Measurements from ENCODE around the gene GLE1. TPM values are rescaled to one million over a fixed set of nuclear protein-coding genes. Genes with fewer than 3 reads are reported as not detected.

Gene GLE1
- total and polyA plus RNA-seq, 4 donors: 11.3 to 24.7 (median 21.1) TPM

DNA sequence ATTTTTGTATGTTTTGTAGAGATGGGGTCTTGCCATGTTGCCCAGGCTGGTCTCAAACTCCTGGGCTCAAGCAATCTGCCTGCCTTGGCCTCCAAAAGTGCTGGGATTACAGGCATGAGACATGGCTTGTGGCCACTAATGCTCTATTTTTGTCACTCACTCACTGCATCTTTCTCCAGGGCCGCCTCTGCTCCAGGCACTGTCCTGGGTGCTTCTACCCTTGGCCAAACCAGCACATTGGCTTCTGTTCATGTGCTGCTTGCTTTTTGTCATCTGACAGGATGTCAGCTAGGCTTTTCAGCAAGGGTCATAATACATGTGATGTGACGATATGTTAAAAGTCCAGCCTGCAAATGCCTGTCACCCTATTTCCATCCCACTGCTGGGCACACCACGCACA, 45.5 kb upstream of the GLE1 start:
- Histone ChIP-seq H3K27ac (ENCODE audit: low read depth in 1 of 2, low read length in 1 of 2) (no peak overlapping the region), H3K36me3 (ENCODE audit: control insufficient read depth in 4 of 4, insufficient read depth in 4 of 4, low read length in 4 of 4) (peaks cover 6 to 30% (median 12%) of the 10 kb centered on the region in 4 donors), H3K9me3 (ENCODE audit: control insufficient read depth in 4 of 4, insufficient read depth in 3 of 4, low read length in 3 of 4) (no peaks in the 10 kb centered on the region), H3K9ac (ENCODE audit: insufficient read depth in 1 of 2, low read length in 2 of 2) (no peak overlapping the region), H3K27me3 (ENCODE audit: control insufficient read depth in 3 of 3, insufficient read depth in 3 of 3, low read length in 2 of 3) (no peaks in the 10 kb centered on the region), H3K4me1 (ENCODE audit: control insufficient read depth in 5 of 5, insufficient read depth in 5 of 5, low read length in 5 of 5) (peaks cover 0 to 10% (median 4%) of the 10 kb centered on the region in 5 donors), H3K4me3 (no peak overlapping the region)
- no peak for DNase-seq
- ATAC-seq (ENCODE audit: insufficient read depth, low FRiP score): no peak
- WGBS, 2 donors: 94 to 98% methylated on average over 3 of the region's 3 CpGs
- TF ChIP-seq CTCF (IDR thresholded peaks at IDR 0.05; ENCODE audit: control extremely low read depth, extremely low read depth): no peak

DNA sequence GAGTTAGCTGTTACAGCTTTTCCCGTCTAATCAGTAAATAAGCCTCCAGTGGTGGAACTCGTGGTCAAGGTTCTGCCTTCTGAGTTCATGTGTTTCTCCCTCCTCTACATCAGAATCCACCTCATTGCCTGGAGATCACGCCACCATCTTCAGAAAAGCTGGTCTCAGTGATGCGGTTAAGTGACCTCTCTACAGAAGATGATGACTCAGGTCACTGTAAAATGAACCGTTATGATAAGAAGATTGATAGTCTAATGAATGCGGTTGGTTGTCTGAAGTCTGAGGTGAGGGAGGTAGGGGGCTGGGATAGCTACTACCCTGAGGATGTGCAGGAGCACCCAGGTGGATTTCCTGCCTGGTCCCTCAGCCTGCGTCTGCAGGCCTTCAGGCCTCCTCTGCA, 35.4 kb upstream of the GLE1 start:
- H3K9ac ChIP-seq (ENCODE audit: insufficient read depth in 1 of 2, low read length in 2 of 2): no peak overlapping the region
- no peaks in the 10 kb centered on the region for H3K9me3 ChIP-seq (ENCODE audit: control insufficient read depth in 4 of 4, insufficient read depth in 3 of 4, low read length in 3 of 4)
- no peak overlapping the region for H3K27ac ChIP-seq (ENCODE audit: low read depth in 1 of 2, low read length in 1 of 2)
- H3K4me1 ChIP-seq (ENCODE audit: control insufficient read depth in 5 of 5, insufficient read depth in 5 of 5, low read length in 5 of 5): no peaks in the 10 kb centered on the region
- no peak overlapping the region for H3K4me3 ChIP-seq
- H3K27me3 ChIP-seq (ENCODE audit: control insufficient read depth in 3 of 3, insufficient read depth in 3 of 3, low read length in 2 of 3): no peaks in the 10 kb centered on the region
- peaks cover 8 to 29% (median 11%) of the 10 kb centered on the region in 4 donors for H3K36me3 ChIP-seq (ENCODE audit: control insufficient read depth in 4 of 4, insufficient read depth in 4 of 4, low read length in 4 of 4)
- ATAC-seq (ENCODE audit: insufficient read depth, low FRiP score): no peak
- no peak for TF ChIP-seq CTCF (IDR thresholded peaks at IDR 0.05; ENCODE audit: control extremely low read depth, extremely low read depth)
- WGBS, 2 donors: 92 to 94% methylated on average over 7 of the region's 7 CpGs
- DNase-seq: no peak

DNA sequence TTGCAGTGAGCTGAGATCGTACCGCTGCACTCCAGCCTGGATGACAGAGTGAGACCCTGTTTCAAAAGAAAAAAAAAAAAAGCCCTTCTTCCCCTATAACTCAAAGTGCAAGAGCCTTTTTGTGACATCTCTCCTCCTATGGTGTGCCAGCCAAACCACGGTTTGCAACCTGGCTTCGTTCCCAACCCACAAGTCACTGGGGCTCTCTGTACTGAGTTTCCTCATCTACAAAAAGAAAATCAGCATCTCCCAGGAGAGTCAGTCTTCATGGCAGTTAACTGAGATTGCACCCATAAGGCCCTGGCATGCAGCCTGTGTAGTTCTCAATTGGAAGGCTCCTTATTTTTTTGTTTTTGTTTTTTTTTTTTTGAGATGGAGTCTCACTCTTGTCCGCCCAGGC, 34.0 kb upstream of the GLE1 start:
- peaks cover 8 to 29% (median 11%) of the 10 kb centered on the region in 4 donors for H3K36me3 ChIP-seq (ENCODE audit: control insufficient read depth in 4 of 4, insufficient read depth in 4 of 4, low read length in 4 of 4)
- no peak for ATAC-seq (ENCODE audit: insufficient read depth, low FRiP score)
- 36 to 70% methylated on average over 5 of the region's 5 CpGs for WGBS, 2 donors

More for the DNA sequence above, 34.0 kb upstream of the GLE1 start:
- Histone ChIP-seq H3K9ac (ENCODE audit: insufficient read depth in 1 of 2, low read length in 2 of 2) (no peak overlapping the region), H3K27ac (ENCODE audit: low read depth in 1 of 2, low read length in 1 of 2) (no peak overlapping the region), H3K9me3 (ENCODE audit: control insufficient read depth in 4 of 4, insufficient read depth in 3 of 4, low read length in 3 of 4) (no peaks in the 10 kb centered on the region), H3K4me3 (no peak overlapping the region), H3K4me1 (ENCODE audit: control insufficient read depth in 5 of 5, insufficient read depth in 5 of 5, low read length in 5 of 5) (no peaks in the 10 kb centered on the region), H3K27me3 (ENCODE audit: control insufficient read depth in 3 of 3, insufficient read depth in 3 of 3, low read length in 2 of 3) (no peaks in the 10 kb centered on the region)
- TF ChIP-seq CTCF (IDR thresholded peaks at IDR 0.05; ENCODE audit: control extremely low read depth, extremely low read depth): no peak
- peak in 1 of 3 donors; percentile 16 for DNase-seq

All from lung (tissue), 12 donors.